Bronchial epithelial cell (primary cell): ENCODE measurements around the gene CALML3. TPM values are rescaled to one million over a fixed set of nuclear protein-coding genes. Genes with fewer than 3 reads are reported as not detected.

Experiments
- DNase-seq: peaks from one replicate; pipeline ENCODE4 v3.0.0-alpha.2; 2010; ENCODE audit warnings: low read depth
- FAIRE-seq: peaks from 2 replicates; lab custom pipeline; 2011; peaks lifted over from hg19 to GRCh38; lab: Jason Lieb, UNC
- H3K27me3 ChIP-seq: 2 replicates; pipeline ENCODE4 v1.5.1; 2011; ENCODE audit warnings: low read length; ENCODE audit not compliant: control insufficient read depth, insufficient read depth
- H3K36me3 ChIP-seq: 2 replicates; pipeline ENCODE4 v1.5.1; 2011; ENCODE audit warnings: low read length; ENCODE audit not compliant: control insufficient read depth, insufficient read depth
- H3K4me3 ChIP-seq: 2 replicates; pipeline ENCODE4 v1.5.1; 2011; ENCODE audit warnings: mild to moderate bottlenecking, low read depth, low read length, control low read depth
- CTCF ChIP-seq: IDR thresholded peaks from 2 replicates; pipeline ENCODE4 v1.5.1; 2011; ENCODE audit warnings: mild to moderate bottlenecking, moderate library complexity, low read length, control low read depth, inconsistent platforms; ENCODE audit not compliant: insufficient read depth, severe bottlenecking
- total RNA-seq: library from RNA; depleted of rRNA; stranded (reverse); fragments of >200 nt; gene quantifications from 2 replicates; pipeline ENCODE4 v1.2.1, GENCODE V29; 2014

The CALML3 gene
- total RNA-seq, 1 donor from 2014 or later: 0.53 TPM

GRCh38 chr10:5564537-5565204 lies 39.9 kb downstream of the CALML3 start:
- no peaks in the 10 kb centered on the region for H3K27me3 ChIP-seq
- DNase-seq (no peak), FAIRE-seq (peak; percentile 28)
- H3K36me3 ChIP-seq: no peaks in the 10 kb centered on the region
- TF ChIP-seq CTCF: no peak
- H3K4me3 ChIP-seq: no peak overlapping the region

GRCh38 chr10:5565205-5565545 lies 40.4 kb downstream of the CALML3 start:
- Histone ChIP-seq H3K4me3 (no peak overlapping the region), H3K36me3 (no peaks in the 10 kb centered on the region), H3K27me3 (no peaks in the 10 kb centered on the region)
- no peak for FAIRE-seq
- TF ChIP-seq CTCF: no peak
- DNase-seq: no peak

GRCh38 chr10:5565671-5566581 lies 41.2 kb downstream of the CALML3 start:
- Histone ChIP-seq H3K4me3 (no peak overlapping the region), H3K36me3 (no peaks in the 10 kb centered on the region), H3K27me3 (no peaks in the 10 kb centered on the region)
- no peak for FAIRE-seq
- TF ChIP-seq CTCF: no peak
- DNase-seq: peak; percentile 99

GRCh38 chr10:5566614-5567013 lies 41.9 kb downstream of the CALML3 start:
- H3K4me3 ChIP-seq: no peak overlapping the region
- H3K36me3 ChIP-seq: no peaks in the 10 kb centered on the region
- TF ChIP-seq CTCF: no peak
- DNase-seq: peak; percentile 98
- no peaks in the 10 kb centered on the region for H3K27me3 ChIP-seq
- FAIRE-seq: no peak

GRCh38 chr10:5567477-5567876 lies 42.7 kb downstream of the CALML3 start:
- Histone ChIP-seq H3K27me3 (no peaks in the 10 kb centered on the region), H3K4me3 (no peak overlapping the region), H3K36me3 (no peaks in the 10 kb centered on the region)
- DNase-seq: no peak
- FAIRE-seq: no peak
- no peak for TF ChIP-seq CTCF
